HFF-Myc (cell line): ENCODE measurements around the gene ARAP1.

Experiments used
- DNase-seq: peaks from one replicate; pipeline ENCODE4 v3.0.0-alpha.2; 2011; ENCODE audit warnings: low read depth; ENCODE audit errors: extremely low read depth
- H3K4me3 ChIP-seq: replicated peaks from 2 replicates; pipeline ENCODE4 v1.5.1; 2011; ENCODE audit warnings: low read depth, mild to moderate bottlenecking, control low read depth, low read length
- TF ChIP-seq, protein P1 (sequence below): IDR thresholded peaks from 2 replicates; pipeline ENCODE4 v1.5.1; 2012; ENCODE audit warnings: mild to moderate bottlenecking, low read depth, low read length, control low read depth; ENCODE audit errors: missing control alignments

ARAP1 gene

DNA sequence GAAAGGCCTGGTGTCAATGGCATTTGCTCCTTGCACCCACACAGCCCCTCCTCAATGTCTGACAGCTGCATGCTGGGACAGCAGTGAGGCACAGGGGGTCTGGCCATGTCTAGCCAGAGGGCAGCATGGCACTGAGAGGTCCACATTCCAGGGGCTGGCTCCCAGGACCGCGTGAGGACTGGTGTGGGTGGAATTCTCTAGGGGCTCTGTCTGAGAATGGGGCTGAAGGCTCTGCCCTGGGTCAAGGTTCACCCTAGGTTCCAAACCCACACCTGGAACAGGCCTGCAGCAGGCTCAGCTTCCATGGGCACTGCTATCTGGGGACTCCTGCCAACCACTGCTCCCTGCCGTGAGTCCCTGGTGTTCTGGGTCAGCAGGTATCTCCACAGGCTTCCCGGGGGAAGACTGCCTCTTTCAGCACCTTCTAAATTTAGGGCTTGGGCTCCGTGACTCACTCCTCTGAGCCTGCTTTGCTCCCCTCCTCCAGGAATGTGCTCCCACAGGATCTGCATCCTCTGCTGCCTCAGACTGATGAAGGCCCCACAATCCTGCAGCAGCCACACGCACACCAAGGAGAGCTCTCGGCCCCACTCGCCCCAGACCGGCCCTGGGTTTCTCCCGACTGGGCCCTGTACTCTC is 37.4 kb upstream of the ARAP1 start:
- DNase-seq, result no peak
- H3K4me3 ChIP-seq, result no peak overlapping the region
- TF ChIP-seq, protein P1, sequence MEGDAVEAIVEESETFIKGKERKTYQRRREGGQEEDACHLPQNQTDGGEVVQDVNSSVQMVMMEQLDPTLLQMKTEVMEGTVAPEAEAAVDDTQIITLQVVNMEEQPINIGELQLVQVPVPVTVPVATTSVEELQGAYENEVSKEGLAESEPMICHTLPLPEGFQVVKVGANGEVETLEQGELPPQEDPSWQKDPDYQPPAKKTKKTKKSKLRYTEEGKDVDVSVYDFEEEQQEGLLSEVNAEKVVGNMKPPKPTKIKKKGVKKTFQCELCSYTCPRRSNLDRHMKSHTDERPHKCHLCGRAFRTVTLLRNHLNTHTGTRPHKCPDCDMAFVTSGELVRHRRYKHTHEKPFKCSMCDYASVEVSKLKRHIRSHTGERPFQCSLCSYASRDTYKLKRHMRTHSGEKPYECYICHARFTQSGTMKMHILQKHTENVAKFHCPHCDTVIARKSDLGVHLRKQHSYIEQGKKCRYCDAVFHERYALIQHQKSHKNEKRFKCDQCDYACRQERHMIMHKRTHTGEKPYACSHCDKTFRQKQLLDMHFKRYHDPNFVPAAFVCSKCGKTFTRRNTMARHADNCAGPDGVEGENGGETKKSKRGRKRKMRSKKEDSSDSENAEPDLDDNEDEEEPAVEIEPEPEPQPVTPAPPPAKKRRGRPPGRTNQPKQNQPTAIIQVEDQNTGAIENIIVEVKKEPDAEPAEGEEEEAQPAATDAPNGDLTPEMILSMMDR, result no peak

DNA sequence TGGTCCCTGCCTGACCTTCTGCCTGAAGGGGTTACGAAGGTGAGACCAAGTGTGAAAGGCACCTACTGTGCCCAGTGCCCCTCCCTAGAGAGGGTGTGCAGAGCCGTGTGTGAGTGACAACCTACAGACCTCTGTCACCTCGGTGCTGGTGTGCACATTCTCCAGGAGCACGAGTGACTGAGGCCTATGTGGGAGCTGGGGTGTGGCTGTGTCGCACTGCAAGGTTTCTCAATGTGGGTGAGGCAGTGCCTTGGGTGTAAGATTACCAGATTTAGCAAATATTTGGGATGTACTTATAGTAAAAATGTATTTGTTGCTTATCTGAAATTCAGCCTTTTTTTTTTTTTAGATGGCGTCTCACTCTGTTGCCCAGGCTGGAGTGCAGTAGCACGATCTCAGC is 36.0 kb upstream of the ARAP1 start:
- no peak for DNase-seq
- no peak overlapping the region for H3K4me3 ChIP-seq
- TF ChIP-seq, protein P1, result no peak

- TF ChIP-seq, protein P1, result no peak
- no peak for DNase-seq
- H3K4me3 ChIP-seq, result no peak overlapping the region
Observed at GRCh38 chr11:72787216-72788104, 35.3 kb upstream of the ARAP1 start.

DNA sequence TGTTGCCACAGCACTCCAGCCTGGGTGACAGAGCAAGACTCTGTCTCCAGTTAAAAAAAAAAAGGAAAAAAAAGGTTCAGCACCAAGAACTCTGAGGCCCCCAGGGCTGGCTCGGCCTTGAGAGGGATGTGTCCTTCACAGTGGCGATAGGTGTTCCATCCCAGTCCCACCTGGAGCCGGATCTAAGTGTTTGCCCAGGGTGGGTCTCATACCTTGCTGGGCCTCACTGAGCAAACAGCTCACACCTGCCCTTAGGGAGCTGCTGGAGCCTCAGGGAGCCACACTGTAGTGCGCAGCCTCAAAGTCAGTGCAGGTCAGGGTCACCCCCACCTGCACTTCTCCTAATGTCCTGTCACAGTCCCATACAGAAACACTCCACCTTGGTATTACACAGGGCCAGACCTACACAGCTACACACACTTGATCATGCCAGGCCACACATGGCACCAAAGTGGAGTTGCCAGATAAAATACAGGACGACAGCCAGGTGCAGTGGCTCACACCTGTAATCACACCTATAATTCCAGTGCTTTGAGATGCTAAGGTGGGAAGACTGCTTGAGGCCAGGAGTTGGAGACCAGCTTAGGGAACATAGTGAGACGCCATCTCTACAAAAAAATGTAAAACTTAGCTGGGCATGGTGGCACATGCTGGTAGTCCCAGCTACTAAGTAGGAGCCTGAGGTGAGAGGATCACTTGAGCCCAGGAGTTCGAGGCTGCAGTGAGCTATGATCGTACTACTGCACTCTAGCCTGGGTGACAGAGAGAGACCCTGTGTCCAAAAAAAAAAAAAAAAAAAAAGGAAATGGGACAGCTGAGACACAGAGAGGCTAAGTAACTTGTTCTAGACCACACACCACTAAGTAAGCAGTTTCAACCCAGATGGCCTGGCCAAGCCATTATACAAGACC is 34.4 kb upstream of the ARAP1 start:
- no peak overlapping the region for H3K4me3 ChIP-seq
- no peak for DNase-seq
- TF ChIP-seq, protein P1, result no peak

DNA sequence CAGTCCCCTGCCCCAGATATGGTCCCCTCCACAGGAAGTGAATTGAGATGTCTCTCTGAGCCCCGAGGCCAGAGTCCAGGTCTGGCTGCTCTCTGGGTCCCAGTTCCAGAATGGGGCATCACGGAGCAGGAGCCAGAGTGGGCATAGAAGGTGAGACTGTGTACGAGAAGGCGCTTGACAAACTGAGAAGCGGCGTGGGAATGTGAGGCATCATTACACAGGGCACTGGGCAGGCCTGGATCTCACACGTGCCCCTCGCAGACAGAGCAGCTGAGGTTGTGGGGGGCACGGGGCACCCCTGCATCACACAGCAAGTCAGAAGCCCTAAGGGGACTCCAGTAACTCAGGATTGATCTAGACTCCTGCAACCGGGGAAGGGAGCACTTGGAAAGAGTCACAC is 32.5 kb upstream of the ARAP1 start:
- TF ChIP-seq, protein P1, result no peak
- no peak overlapping the region for H3K4me3 ChIP-seq

DNA sequence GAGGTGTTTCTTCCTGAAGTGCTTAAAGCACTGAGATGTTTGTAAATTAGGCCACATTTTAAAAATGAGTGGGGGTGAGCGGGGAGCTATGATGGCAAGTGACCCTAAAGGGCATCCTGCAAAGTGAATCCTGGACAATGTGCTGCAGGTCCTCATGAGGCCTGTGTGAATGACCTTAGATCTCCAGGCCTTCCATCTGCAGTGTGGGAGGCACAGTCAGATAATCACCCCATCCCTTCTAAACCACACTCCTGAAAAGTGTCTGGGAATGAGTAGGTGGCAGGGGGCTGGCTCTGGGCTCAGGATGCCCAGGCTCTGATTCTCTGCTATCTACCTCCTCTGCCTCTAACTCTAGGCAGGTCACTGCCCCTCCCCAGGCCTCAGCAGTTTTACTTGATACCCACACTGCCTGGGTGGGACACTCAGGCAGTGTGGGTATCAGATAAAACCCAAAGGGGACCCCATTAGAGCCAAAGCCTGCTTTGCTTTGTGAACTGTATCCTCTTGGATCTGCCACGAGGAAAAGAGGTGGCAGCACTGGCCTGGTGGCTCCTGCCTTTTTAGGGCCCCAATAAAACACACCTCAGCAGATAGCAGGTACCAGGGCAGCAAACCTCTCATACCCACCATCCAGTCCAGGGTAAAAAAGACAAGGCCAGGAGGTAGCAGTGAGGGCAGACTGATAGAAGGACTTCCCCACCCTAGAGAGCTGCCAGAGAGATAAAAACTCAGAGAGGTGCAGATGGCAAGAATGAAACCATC is 31.1 kb upstream of the ARAP1 start:
- H3K4me3 ChIP-seq, result no peak overlapping the region
- no peak for DNase-seq
- TF ChIP-seq, protein P1, result no peak

More for the DNA sequence above, 32.5 kb upstream of the ARAP1 start:
- DNase-seq, result no peak
